ENCODE measurements around the gene PCBP3. TPM values are rescaled to one million over a fixed set of nuclear protein-coding genes. Genes with fewer than 3 reads are reported as not detected.

The PCBP3 gene
- total and polyA plus RNA-seq, 4 donors = 0.36 to 1.6 (median 0.42) TPM

DNA sequence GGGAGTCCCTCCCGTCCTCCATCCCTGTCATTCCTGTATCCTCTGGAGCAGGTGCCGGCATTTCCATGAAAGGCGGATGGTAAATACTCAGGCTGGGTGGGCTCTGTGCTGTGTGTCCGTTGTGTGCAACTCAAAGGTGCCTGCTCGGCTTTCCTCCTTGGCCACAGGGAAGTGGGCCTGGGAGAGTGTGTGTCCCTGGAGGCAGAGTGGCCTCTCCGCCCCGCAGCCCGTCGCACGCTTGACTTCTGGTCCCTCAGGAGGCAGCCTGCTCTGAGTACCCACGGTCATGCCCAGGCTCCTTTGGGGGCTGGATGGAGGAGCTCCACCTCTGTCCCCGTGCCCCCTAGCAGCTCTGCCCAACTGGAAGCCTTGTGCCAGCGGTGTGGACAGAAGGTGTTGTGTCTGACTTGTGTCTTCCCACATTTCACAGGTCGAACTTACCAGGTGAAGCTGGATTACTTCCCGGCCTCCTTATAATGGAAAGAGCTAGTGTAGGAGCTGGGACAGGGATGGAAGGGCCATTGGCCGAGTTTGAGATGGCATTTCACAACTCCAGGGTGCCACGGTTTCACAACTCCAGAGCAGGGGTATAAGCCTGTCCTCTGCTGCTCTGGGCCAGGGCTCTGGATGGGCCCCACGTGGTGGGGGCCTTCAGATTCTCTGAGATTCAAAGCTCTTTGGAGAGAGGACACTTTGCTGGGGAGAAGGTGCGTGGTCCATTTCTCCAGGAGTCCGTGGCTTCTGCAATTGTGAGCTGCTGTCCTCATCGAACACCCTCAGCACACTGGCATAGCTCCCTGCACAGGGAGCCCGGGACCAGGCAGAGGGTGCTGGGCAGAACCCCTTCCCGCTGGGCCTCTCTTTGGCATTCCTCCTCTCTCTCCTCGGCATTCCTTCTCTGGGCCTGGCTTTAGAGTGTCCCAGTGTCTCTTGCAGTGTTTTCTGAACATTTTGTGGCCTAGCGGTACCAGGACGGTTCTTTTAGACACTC, 185.3 kb downstream of the PCBP3 start:
- TF ChIP-seq, protein P1, sequence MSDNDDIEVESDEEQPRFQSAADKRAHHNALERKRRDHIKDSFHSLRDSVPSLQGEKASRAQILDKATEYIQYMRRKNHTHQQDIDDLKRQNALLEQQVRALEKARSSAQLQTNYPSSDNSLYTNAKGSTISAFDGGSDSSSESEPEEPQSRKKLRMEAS (IDR thresholded peaks at IDR 0.05) = no peak
- no peak for TF ChIP-seq YY1 (IDR thresholded peaks at IDR 0.05)
- TF ChIP-seq HNF4A (conservative IDR thresholded peaks at IDR 0.05) = no peak
- no peak for TF ChIP-seq FOXA2 (IDR thresholded peaks at IDR 0.05)
- TF ChIP-seq FOXA1 (IDR thresholded peaks at IDR 0.05) = no peak
- TF ChIP-seq, protein P2, sequence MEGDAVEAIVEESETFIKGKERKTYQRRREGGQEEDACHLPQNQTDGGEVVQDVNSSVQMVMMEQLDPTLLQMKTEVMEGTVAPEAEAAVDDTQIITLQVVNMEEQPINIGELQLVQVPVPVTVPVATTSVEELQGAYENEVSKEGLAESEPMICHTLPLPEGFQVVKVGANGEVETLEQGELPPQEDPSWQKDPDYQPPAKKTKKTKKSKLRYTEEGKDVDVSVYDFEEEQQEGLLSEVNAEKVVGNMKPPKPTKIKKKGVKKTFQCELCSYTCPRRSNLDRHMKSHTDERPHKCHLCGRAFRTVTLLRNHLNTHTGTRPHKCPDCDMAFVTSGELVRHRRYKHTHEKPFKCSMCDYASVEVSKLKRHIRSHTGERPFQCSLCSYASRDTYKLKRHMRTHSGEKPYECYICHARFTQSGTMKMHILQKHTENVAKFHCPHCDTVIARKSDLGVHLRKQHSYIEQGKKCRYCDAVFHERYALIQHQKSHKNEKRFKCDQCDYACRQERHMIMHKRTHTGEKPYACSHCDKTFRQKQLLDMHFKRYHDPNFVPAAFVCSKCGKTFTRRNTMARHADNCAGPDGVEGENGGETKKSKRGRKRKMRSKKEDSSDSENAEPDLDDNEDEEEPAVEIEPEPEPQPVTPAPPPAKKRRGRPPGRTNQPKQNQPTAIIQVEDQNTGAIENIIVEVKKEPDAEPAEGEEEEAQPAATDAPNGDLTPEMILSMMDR (IDR thresholded peaks at IDR 0.05; ENCODE audit: low read depth, low read length, missing input control) = no peak
- TF ChIP-seq GABPA (IDR thresholded peaks at IDR 0.05 in 1 of 2, conservative IDR thresholded peaks at IDR 0.05 in 1 of 2) = no peak
- TF ChIP-seq JUND (IDR thresholded peaks at IDR 0.05) = no peak
- no peak for TF ChIP-seq RXRA (IDR thresholded peaks at IDR 0.05)
- TF ChIP-seq, protein P3, sequence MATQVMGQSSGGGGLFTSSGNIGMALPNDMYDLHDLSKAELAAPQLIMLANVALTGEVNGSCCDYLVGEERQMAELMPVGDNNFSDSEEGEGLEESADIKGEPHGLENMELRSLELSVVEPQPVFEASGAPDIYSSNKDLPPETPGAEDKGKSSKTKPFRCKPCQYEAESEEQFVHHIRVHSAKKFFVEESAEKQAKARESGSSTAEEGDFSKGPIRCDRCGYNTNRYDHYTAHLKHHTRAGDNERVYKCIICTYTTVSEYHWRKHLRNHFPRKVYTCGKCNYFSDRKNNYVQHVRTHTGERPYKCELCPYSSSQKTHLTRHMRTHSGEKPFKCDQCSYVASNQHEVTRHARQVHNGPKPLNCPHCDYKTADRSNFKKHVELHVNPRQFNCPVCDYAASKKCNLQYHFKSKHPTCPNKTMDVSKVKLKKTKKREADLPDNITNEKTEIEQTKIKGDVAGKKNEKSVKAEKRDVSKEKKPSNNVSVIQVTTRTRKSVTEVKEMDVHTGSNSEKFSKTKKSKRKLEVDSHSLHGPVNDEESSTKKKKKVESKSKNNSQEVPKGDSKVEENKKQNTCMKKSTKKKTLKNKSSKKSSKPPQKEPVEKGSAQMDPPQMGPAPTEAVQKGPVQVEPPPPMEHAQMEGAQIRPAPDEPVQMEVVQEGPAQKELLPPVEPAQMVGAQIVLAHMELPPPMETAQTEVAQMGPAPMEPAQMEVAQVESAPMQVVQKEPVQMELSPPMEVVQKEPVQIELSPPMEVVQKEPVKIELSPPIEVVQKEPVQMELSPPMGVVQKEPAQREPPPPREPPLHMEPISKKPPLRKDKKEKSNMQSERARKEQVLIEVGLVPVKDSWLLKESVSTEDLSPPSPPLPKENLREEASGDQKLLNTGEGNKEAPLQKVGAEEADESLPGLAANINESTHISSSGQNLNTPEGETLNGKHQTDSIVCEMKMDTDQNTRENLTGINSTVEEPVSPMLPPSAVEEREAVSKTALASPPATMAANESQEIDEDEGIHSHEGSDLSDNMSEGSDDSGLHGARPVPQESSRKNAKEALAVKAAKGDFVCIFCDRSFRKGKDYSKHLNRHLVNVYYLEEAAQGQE (IDR thresholded peaks at IDR 0.05) = no peak
- TF ChIP-seq TAF1 (conservative IDR thresholded peaks at IDR 0.05) = no peak
- no peak for TF ChIP-seq SP1 (IDR thresholded peaks at IDR 0.05)
- no peak for TF ChIP-seq EGR1 (IDR thresholded peaks at IDR 0.05; ENCODE audit: low read depth in 2 of 2)
- TF ChIP-seq HNF4G (IDR thresholded peaks at IDR 0.05) = no peak
- no peak for TF ChIP-seq RAD21 (IDR thresholded peaks at IDR 0.05)
- TF ChIP-seq, protein P4, sequence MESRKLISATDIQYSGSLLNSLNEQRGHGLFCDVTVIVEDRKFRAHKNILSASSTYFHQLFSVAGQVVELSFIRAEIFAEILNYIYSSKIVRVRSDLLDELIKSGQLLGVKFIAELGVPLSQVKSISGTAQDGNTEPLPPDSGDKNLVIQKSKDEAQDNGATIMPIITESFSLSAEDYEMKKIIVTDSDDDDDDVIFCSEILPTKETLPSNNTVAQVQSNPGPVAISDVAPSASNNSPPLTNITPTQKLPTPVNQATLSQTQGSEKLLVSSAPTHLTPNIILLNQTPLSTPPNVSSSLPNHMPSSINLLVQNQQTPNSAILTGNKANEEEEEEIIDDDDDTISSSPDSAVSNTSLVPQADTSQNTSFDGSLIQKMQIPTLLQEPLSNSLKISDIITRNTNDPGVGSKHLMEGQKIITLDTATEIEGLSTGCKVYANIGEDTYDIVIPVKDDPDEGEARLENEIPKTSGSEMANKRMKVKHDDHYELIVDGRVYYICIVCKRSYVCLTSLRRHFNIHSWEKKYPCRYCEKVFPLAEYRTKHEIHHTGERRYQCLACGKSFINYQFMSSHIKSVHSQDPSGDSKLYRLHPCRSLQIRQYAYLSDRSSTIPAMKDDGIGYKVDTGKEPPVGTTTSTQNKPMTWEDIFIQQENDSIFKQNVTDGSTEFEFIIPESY (IDR thresholded peaks at IDR 0.05) = no peak
- TF ChIP-seq NR2F2 (IDR thresholded peaks at IDR 0.05) = no peak
- Histone ChIP-seq H3K4me1 (ENCODE audit: control insufficient read depth in 4 of 4, insufficient read depth in 4 of 4, low read length in 3 of 4) (no peaks in the 10 kb centered on the region), H3K9me3 (ENCODE audit: control insufficient read depth in 4 of 4, low read length in 3 of 4) (no peaks in the 10 kb centered on the region), H3K27ac (ENCODE audit: low read depth in 1 of 2, low read length in 2 of 2) (no peak overlapping the region), H3K27me3 (ENCODE audit: control insufficient read depth in 4 of 4, insufficient read depth in 4 of 4, low read length in 3 of 4) (no peaks in the 10 kb centered on the region), H3K36me3 (ENCODE audit: control insufficient read depth in 4 of 4, insufficient read depth in 3 of 4, low read depth in 1 of 4, low read length in 3 of 4) (no peaks in the 10 kb centered on the region), H3K9ac (ENCODE audit: low read depth in 1 of 2, low read length in 2 of 2) (no peak overlapping the region), H3K4me3 (ENCODE audit: low read depth in 1 of 3, low read length in 3 of 3) (no peak overlapping the region)
- DNase-seq (ENCODE audit: low spot score) = no peak
- 90% methylated on average over 26 of the region's 26 CpGs for WGBS
